Common myeloid progenitor, CD34-positive (primary cell): ENCODE measurements around the gene RARRES2.

Experiments
- CTCF ChIA-PET: fragments of 350-600 bp; sonication (Branson Sonifier 250); formaldehyde crosslinking; loops from one replicate; lab custom pipeline; 2021; ENCODE audit warnings: antibody characterized with exemption; lab: Charles Lee
- POLR2A ChIA-PET: fragments of 350-600 bp; sonication (Branson Sonifier 250); formaldehyde crosslinking; loops from one replicate; lab custom pipeline; 2021; ENCODE audit warnings: antibody characterized with exemption; lab: Charles Lee
- DNase-seq, 3 donors: peaks; one replicate each; pipeline versions ENCODE4 v3.0.0 to v3.0.0-alpha.2; 2013
- H3K27ac ChIP-seq, 2 experiments: 1 replicate in 1 of 2; 2 replicates in 1 of 2; pipeline ENCODE4 v1.7.0; 2013; ENCODE audit warnings: inconsistent platforms in 2 of 2, low read length in 2 of 2, mild to moderate bottlenecking in 2 of 2, low read depth in 1 of 2, moderate library complexity in 1 of 2; ENCODE audit not compliant: severe bottlenecking in 2 of 2, insufficient read depth in 1 of 2, poor library complexity in 1 of 2
- H3K27me3 ChIP-seq, 5 experiments: replicated peaks in 2 of 5; 1 replicate in 3 of 5; 2 replicates in 2 of 5; pipeline versions ENCODE4 v1.6.1 to v1.7.0; 2013; ENCODE audit warnings: low read length in 4 of 5, mild to moderate bottlenecking in 2 of 5, moderate library complexity in 2 of 5, inconsistent platforms in 1 of 5; ENCODE audit not compliant: insufficient read depth in 5 of 5, control insufficient read depth in 4 of 5
- H3K36me3 ChIP-seq, 4 experiments: 1 replicate in 2 of 4; 2 replicates in 2 of 4; pipeline versions ENCODE4 v1.6.1 to v1.7.0; 2013; ENCODE audit warnings: low read length in 3 of 4, control low read depth in 1 of 4, mild to moderate bottlenecking in 1 of 4; ENCODE audit not compliant: control insufficient read depth in 4 of 4, insufficient read depth in 4 of 4
- H3K4me1 ChIP-seq, 4 experiments: 1 replicate in 3 of 4; 2 replicates in 1 of 4; pipeline versions ENCODE4 v1.6.1 to v1.7.1; 2013; ENCODE audit warnings: low read length in 3 of 4, mild to moderate bottlenecking in 3 of 4, control low read depth in 1 of 4, inconsistent platforms in 1 of 4, moderate library complexity in 1 of 4; ENCODE audit not compliant: control insufficient read depth in 4 of 4, insufficient read depth in 4 of 4; ENCODE audit errors: control extremely low read depth in 1 of 4
- H3K4me3 ChIP-seq, 7 experiments: 1 replicate in 4 of 7; 2 replicates in 3 of 7; pipeline versions ENCODE4 v1.5.1 to v1.7.0; 2013; ENCODE audit warnings: mild to moderate bottlenecking in 7 of 7, low read length in 6 of 7, moderate library complexity in 6 of 7, inconsistent platforms in 2 of 7, low read depth in 2 of 7, control low read depth in 1 of 7; ENCODE audit not compliant: insufficient read depth in 4 of 7, control insufficient read depth in 1 of 7; ENCODE audit errors: extremely low read depth in 1 of 7
- H3K9me3 ChIP-seq, 5 experiments: 1 replicate in 4 of 5; 2 replicates in 1 of 5; pipeline versions ENCODE4 v1.6.1 to v1.7.1; 2013; ENCODE audit warnings: low read length in 4 of 5, mild to moderate bottlenecking in 2 of 5, inconsistent platforms in 1 of 5, low read depth in 1 of 5, moderate library complexity in 1 of 5; ENCODE audit not compliant: control insufficient read depth in 4 of 5, insufficient read depth in 2 of 5; ENCODE audit errors: control extremely low read depth in 1 of 5
- WGBS: methylation state at CpG from one replicate; pipeline ENCODE4 v1.1.5; 2013; ENCODE audit not compliant: insufficient coverage; 5-methylcytosine and 5-hydroxymethylcytosine counted together

RARRES2 gene

GRCh38 chr7:150365194-150365593 lies 23.8 kb upstream of the RARRES2 start:
- Histone ChIP-seq H3K27ac (peak overlapping the region; percentile 94 to 97), H3K36me3 (peaks cover 0 to 6% (median 0%) of the 10 kb centered on the region in 4 experiments), H3K4me1 (peaks cover 48 to 83% (median 79%) of the 10 kb centered on the region in 4 experiments), H3K27me3 (no peaks in the 10 kb centered on the region), H3K9me3 (no peaks in the 10 kb centered on the region), H3K4me3 (no peak overlapping the region)
- DNase-seq = peak in 2 of 3 donors; percentile 58 to 60
- ChIA-PET CTCF (interaction anchor here (0.9 to 4.4 kb wide), 5 partner anchors 8 to 63 kb away, joined by 3 to 27 read pairs (median 3); no protein-coding TSS in a partner anchor), POLR2A (interaction anchor here (2.2 kb wide), 1 partner anchor 13 kb away, joined by 12 read pairs; the partner anchor contains the start of gene ZNF775)
- WGBS = 71% methylated on average over 9 of the region's 10 CpGs

GRCh38 chr7:150363872-150364271 lies 22.4 kb upstream of the RARRES2 start:
- ChIA-PET POLR2A (interaction anchor here (0.7 to 2.1 kb wide), 3 partner anchors 15 to 590 kb away, joined by 3 to 5 read pairs (median 3); partner anchors contain the start of gene ZNF775), CTCF (interaction anchor here (1.0 to 1.7 kb wide), 4 partner anchors 10 to 54 kb away, joined by 3 to 4 read pairs (median 3); no protein-coding TSS in a partner anchor)
- DNase-seq = peak; percentile 73 to 95 (median 91)
- Histone ChIP-seq H3K36me3 (no peaks in the 10 kb centered on the region), H3K4me3 (peak overlapping the region in 4 of 7 experiments; percentile 21 to 27 (median 24)), H3K9me3 (no peaks in the 10 kb centered on the region), H3K4me1 (peaks cover 48 to 81% (median 71%) of the 10 kb centered on the region in 4 experiments), H3K27ac (peak overlapping the region; percentile 47 to 62), H3K27me3 (no peaks in the 10 kb centered on the region)
- 25% methylated on average over 4 of the region's 5 CpGs for WGBS

- H3K4me3 ChIP-seq = peak overlapping the region in 3 of 7 experiments; percentile 5 to 25 (median 21)
- no peaks in the 10 kb centered on the region for H3K9me3 ChIP-seq
- no peaks in the 10 kb centered on the region for H3K27me3 ChIP-seq
- 0% methylated on average over 2 of the region's 4 CpGs for WGBS
- H3K36me3 ChIP-seq = no peaks in the 10 kb centered on the region
- ChIA-PET POLR2A (interaction anchor here (0.7 to 2.1 kb wide), 3 partner anchors 16 to 591 kb away, joined by 3 to 5 read pairs (median 3); partner anchors contain the start of gene ZNF775), CTCF (interaction anchor here (0.6 to 1.7 kb wide), 7 partner anchors 10 to 56 kb away, joined by 3 to 4 read pairs (median 3); no protein-coding TSS in a partner anchor)
- peaks cover 48 to 82% (median 71%) of the 10 kb centered on the region in 4 experiments for H3K4me1 ChIP-seq
- DNase-seq = peak; percentile 82 to 96 (median 93)
- peak overlapping the region in 1 of 2 experiments; percentile 47 for H3K27ac ChIP-seq
Measured at GRCh38 chr7:150363370-150363769, 21.9 kb upstream of the RARRES2 start.

GRCh38 chr7:150361807-150362621 lies 20.6 kb upstream of the RARRES2 start:
- Histone ChIP-seq H3K27me3 (no peaks in the 10 kb centered on the region), H3K9me3 (no peaks in the 10 kb centered on the region), H3K4me1 (peaks cover 50 to 82% (median 71%) of the 10 kb centered on the region in 4 experiments), H3K27ac (no peak overlapping the region), H3K4me3 (no peak overlapping the region), H3K36me3 (no peaks in the 10 kb centered on the region)
- no peak for DNase-seq
- ChIA-PET POLR2A (no interaction called here), CTCF (interaction anchor here (1.0 to 1.7 kb wide), 3 partner anchors 9 to 45 kb away, joined by 3 to 4 read pairs (median 4); no protein-coding TSS in a partner anchor)
- WGBS = 66% methylated on average over 14 of the region's 18 CpGs

- Histone ChIP-seq H3K36me3 (no peaks in the 10 kb centered on the region), H3K9me3 (no peaks in the 10 kb centered on the region), H3K27ac (no peak overlapping the region), H3K4me3 (no peak overlapping the region), H3K27me3 (no peaks in the 10 kb centered on the region), H3K4me1 (peaks cover 52 to 81% (median 72%) of the 10 kb centered on the region in 4 experiments)
- WGBS = 98% methylated on average over 5 of the region's 7 CpGs
- DNase-seq = no peak
- ChIA-PET CTCF (interaction anchor here (1.0 to 1.7 kb wide), 2 partner anchors 8 to 15 kb away, joined by 4 read pairs; no protein-coding TSS in a partner anchor), POLR2A (no interaction called here)
Measured at GRCh38 chr7:150361402-150361801, 20.0 kb upstream of the RARRES2 start.

GRCh38 chr7:150360363-150361058 lies 19.1 kb upstream of the RARRES2 start:
- Histone ChIP-seq H3K36me3 (no peaks in the 10 kb centered on the region), H3K4me3 (no peak overlapping the region), H3K9me3 (no peaks in the 10 kb centered on the region), H3K27ac (no peak overlapping the region), H3K4me1 (peaks cover 49 to 80% (median 71%) of the 10 kb centered on the region in 4 experiments), H3K27me3 (no peaks in the 10 kb centered on the region)
- CTCF ChIA-PET = no interaction called here
- no peak for DNase-seq
- POLR2A ChIA-PET = no interaction called here
- 91% methylated on average over 5 of the region's 5 CpGs for WGBS
